Astrocyte of the cerebellum (primary cell): ENCODE results near the gene NLGN1.

Source experiments
- DNase-seq: peaks from one replicate; pipeline ENCODE4 v3.0.0-alpha.2; 2011; ENCODE audit warnings: low read depth
- H3K4me3 ChIP-seq: 2 replicates; pipeline ENCODE4 v1.5.1; 2011; ENCODE audit warnings: mild to moderate bottlenecking, low read depth, low read length, moderate library complexity
- CTCF ChIP-seq: IDR thresholded peaks from 2 replicates; pipeline ENCODE4 v1.5.1; 2012; ENCODE audit warnings: low read length, low read depth, moderate library complexity, mild to moderate bottlenecking; ENCODE audit errors: missing control alignments
- in situ Hi-C: cut with HindIII; loops from 2 replicates; pipeline ENCODE4 v1.10.0; 2017; ENCODE audit warnings: low sequenced_read_pairs

The NLGN1 gene

GRCh38 chr3:174153871-174154270, 756.3 kb downstream of the NLGN1 start:
- in situ Hi-C loops = no loop called here
- no peak for TF ChIP-seq CTCF
- peak; percentile 71 for DNase-seq
- no peak overlapping the region for H3K4me3 ChIP-seq

GRCh38 chr3:174156200-174156599, 758.7 kb downstream of the NLGN1 start:
- DNase-seq = no peak
- no peak for TF ChIP-seq CTCF
- H3K4me3 ChIP-seq = no peak overlapping the region
- in situ Hi-C loops = no loop called here

GRCh38 chr3:174158674-174159073, 761.1 kb downstream of the NLGN1 start:
- in situ Hi-C loops = no loop called here
- no peak for TF ChIP-seq CTCF

GRCh38 chr3:174159604-174160003, 762.1 kb downstream of the NLGN1 start:
- in situ Hi-C loops = no loop called here
- TF ChIP-seq CTCF = no peak
- no peak overlapping the region for H3K4me3 ChIP-seq
- no peak for DNase-seq

More at GRCh38 chr3:174158674-174159073, 761.1 kb downstream of the NLGN1 start:
- no peak overlapping the region for H3K4me3 ChIP-seq
- no peak for DNase-seq

- in situ Hi-C loops = no loop called here
- H3K4me3 ChIP-seq = no peak overlapping the region
- DNase-seq = no peak
- no peak for TF ChIP-seq CTCF
Observed at GRCh38 chr3:174162550-174162949, 765.0 kb downstream of the NLGN1 start.

GRCh38 chr3:174168026-174168425, 770.5 kb downstream of the NLGN1 start:
- no peak for DNase-seq
- in situ Hi-C loops = no loop called here
- H3K4me3 ChIP-seq = no peak overlapping the region
- TF ChIP-seq CTCF = no peak
